GM23338 (cell line): ENCODE measurements around the gene USH1G. TPM values are rescaled to one million over a fixed set of nuclear protein-coding genes. Genes with fewer than 3 reads are reported as not detected.

Experiments used
- ATAC-seq: fragments of 200-7000 bp; cut with Tn5 transposase; 3 replicates; pipeline ENCODE4 v1.9.1; 2020
- DNase-seq: peaks from one replicate; pipeline ENCODE4 v3.0.0-alpha.2; 2015; ENCODE audit warnings: low spot score
- H2AFZ ChIP-seq: fragments of 200-600 bp; sonication (generic); 2 replicates; pipeline ENCODE4 v1.8.0; 2016; ENCODE audit warnings: antibody characterized with exemption, mild to moderate bottlenecking, moderate library complexity
- H3F3A ChIP-seq: fragments of 200-600 bp; sonication (generic); replicated peaks from 2 replicates; pipeline ENCODE4 v1.8.0; 2017; ENCODE audit warnings: antibody characterized with exemption, mixed run types, low read depth
- H3K27ac ChIP-seq: fragments of 200-600 bp; sonication (generic); 2 replicates; pipeline ENCODE4 v1.6.1; 2016; ENCODE audit warnings: low read depth
- H3K27me3 ChIP-seq: fragments of 200-600 bp; sonication (generic); 2 replicates; pipeline ENCODE4 v1.8.0; 2016; ENCODE audit warnings: mild to moderate bottlenecking, mixed run types, moderate library complexity; ENCODE audit not compliant: insufficient read depth
- H3K36me3 ChIP-seq: fragments of 200-600 bp; sonication (generic); 2 replicates; pipeline ENCODE4 v1.8.0; 2016; ENCODE audit warnings: mild to moderate bottlenecking; ENCODE audit not compliant: insufficient read depth
- H3K4me1 ChIP-seq: fragments of 200-600 bp; sonication (generic); 2 replicates; pipeline ENCODE4 v1.8.0; 2016; ENCODE audit warnings: mild to moderate bottlenecking, moderate library complexity; ENCODE audit not compliant: insufficient read depth
- H3K4me2 ChIP-seq: fragments of 200-600 bp; sonication (generic); 2 replicates; pipeline ENCODE4 v1.7.1; 2017; ENCODE audit warnings: mixed run types
- H3K4me3 ChIP-seq: fragments of 200-600 bp; sonication (generic); 2 replicates; pipeline ENCODE4 v1.6.1; 2016; ENCODE audit warnings: mixed run types
- H3K79me2 ChIP-seq: fragments of 200-600 bp; sonication (generic); replicated peaks from 2 replicates; pipeline ENCODE4 v1.8.0; 2017; ENCODE audit warnings: mild to moderate bottlenecking; ENCODE audit not compliant: insufficient read depth
- H3K9me2 ChIP-seq: fragments of 200-600 bp; sonication (generic); 2 replicates; pipeline ENCODE4 v1.8.0; 2017; ENCODE audit not compliant: insufficient read depth
- H4K20me1 ChIP-seq: fragments of 200-600 bp; sonication (generic); replicated peaks from 2 replicates; pipeline ENCODE4 v1.8.0; 2017; ENCODE audit warnings: mild to moderate bottlenecking; ENCODE audit not compliant: insufficient read depth
- H3K27ac Mint-ChIP-seq: 2 replicates; pipeline ENCODE4 v1.8.0; 2020; ENCODE audit warnings: inconsistent platforms, mild to moderate bottlenecking, moderate library complexity, mixed read lengths
- H3K27me3 Mint-ChIP-seq: 3 replicates; pipeline ENCODE4 v1.8.0; 2022; ENCODE audit warnings: low read depth, mild to moderate bottlenecking, moderate library complexity, mixed read lengths, inconsistent platforms; ENCODE audit not compliant: insufficient read depth, poor library complexity
- H3K36me3 Mint-ChIP-seq: 3 replicates; pipeline ENCODE4 v1.8.0; 2021; ENCODE audit warnings: low read depth, mild to moderate bottlenecking, inconsistent platforms, moderate library complexity, mixed read lengths
- H3K4me1 Mint-ChIP-seq: 3 replicates; pipeline ENCODE4 v1.8.0; 2020; ENCODE audit warnings: mild to moderate bottlenecking, inconsistent platforms, mixed read lengths
- H3K4me3 Mint-ChIP-seq: 3 replicates; pipeline ENCODE4 v1.8.0; 2021; ENCODE audit warnings: moderate library complexity, mild to moderate bottlenecking, inconsistent platforms, mixed read lengths
- H3K9me3 Mint-ChIP-seq: 3 replicates; pipeline ENCODE4 v1.8.0; 2020; ENCODE audit warnings: moderate library complexity, mild to moderate bottlenecking, inconsistent platforms, mixed read lengths
- CREB1 ChIP-seq: fragments of 250-450 bp; sonication (Bioruptor Pico); IDR thresholded peaks from 2 replicates; pipeline ENCODE4 v1.5.0; 2020; ENCODE audit warnings: low read depth, mild to moderate bottlenecking, moderate library complexity
- CTCF ChIP-seq, 2 experiments: fragments of 200-600 bp in 1 of 2; sonication (generic) in 1 of 2; conservative IDR thresholded peaks; 2 replicates each; pipeline versions ENCODE4 v1.5.1 to v1.6.1; 2016 to 2017; ENCODE audit warnings: antibody characterized with exemption in 2 of 2, low read depth in 2 of 2, mild to moderate bottlenecking in 2 of 2, moderate library complexity in 1 of 2
- EZH2 ChIP-seq: fragments of 200-600 bp; sonication (generic); IDR thresholded peaks from one replicate; pipeline ENCODE4 v1.8.0; 2017; ENCODE audit warnings: antibody characterized with exemption, mild to moderate bottlenecking, low read depth; ENCODE audit not compliant: unreplicated experiment
- EZH2phosphoT487 ChIP-seq: fragments of 200-600 bp; sonication (generic); IDR thresholded peaks from one replicate; pipeline ENCODE4 v1.8.1; 2018; ENCODE audit warnings: antibody characterized with exemption; ENCODE audit not compliant: unreplicated experiment
- JUNB ChIP-seq: IDR thresholded peaks from one replicate; pipeline ENCODE4 v1.6.1; 2016; ENCODE audit warnings: antibody characterized with exemption; ENCODE audit not compliant: unreplicated experiment
- NANOG ChIP-seq: IDR thresholded peaks from 2 replicates; pipeline ENCODE4 v1.6.1; 2016; ENCODE audit warnings: antibody characterized with exemption, borderline replicate concordance
- POLR2AphosphoS5 ChIP-seq: IDR thresholded peaks from 2 replicates; pipeline ENCODE4 v1.6.1; 2016; ENCODE audit warnings: antibody characterized with exemption, low read depth
- REST ChIP-seq: IDR thresholded peaks from one replicate; pipeline ENCODE4 v1.6.1; 2018; ENCODE audit warnings: antibody characterized with exemption; ENCODE audit not compliant: unreplicated experiment
- STAT1 ChIP-seq: IDR thresholded peaks from one replicate; pipeline ENCODE4 v1.6.1; 2016; ENCODE audit warnings: antibody characterized with exemption; ENCODE audit not compliant: unreplicated experiment
- ZNF114 ChIP-seq: fragments of 250-450 bp; sonication (Bioruptor Pico); IDR thresholded peaks from 2 replicates; pipeline ENCODE4 v1.5.0; 2020; ENCODE audit warnings: mild to moderate bottlenecking, moderate library complexity
- ZNF331 ChIP-seq: fragments of 250-450 bp; sonication (Bioruptor Pico); IDR thresholded peaks from 2 replicates; pipeline ENCODE4 v1.5.0; 2020; ENCODE audit warnings: low read depth, mild to moderate bottlenecking, moderate library complexity
- polyA plus RNA-seq: library from polyadenylated mRNA; unstranded; fragments of >200 nt; fragmentation: Nextera tagmentation; extraction: Ambion mirVana; gene quantifications from 2 replicates; pipeline ENCODE4 v1.2.1, GENCODE V29; 2016
- total RNA-seq: library from RNA; depleted of rRNA; stranded (reverse); fragments of >200 nt; shearing (Covaris generic); gene quantifications from 2 replicates; pipeline ENCODE4 v1.2.3, GENCODE V29; 2014
- TF ChIP-seq, protein P1 (sequence below): IDR thresholded peaks from 2 replicates; pipeline ENCODE4 v1.6.1; 2016; ENCODE audit warnings: antibody characterized with exemption

The USH1G gene
- total and polyA plus RNA-seq, 2 experiments from 2014 or later: 0.34 to 1.7 TPM

GRCh38 chr17:74951065-74951464 is 28.0 kb upstream of the USH1G start:
- Histone ChIP-seq H3K27ac (no peak overlapping the region), H3F3A (no peaks in the 10 kb centered on the region), H3K4me3 (no peak overlapping the region), H3K36me3 (no peaks in the 10 kb centered on the region), H3K4me1 (peaks cover 5% of the 10 kb centered on the region; the same call in 1 of the 2 replicates), H3K79me2 (no peaks in the 10 kb centered on the region), H2AFZ (no peak overlapping the region), H4K20me1 (no peaks in the 10 kb centered on the region), H3K9me2 (no peaks in the 10 kb centered on the region), H3K4me2 (no peak overlapping the region), H3K27me3 (no peaks in the 10 kb centered on the region)
- Mint-ChIP-seq H3K27ac (no peak overlapping the region), H3K4me3 (no peak overlapping the region), H3K27me3 (peaks cover 9% of the 10 kb centered on the region), H3K9me3 (no peaks in the 10 kb centered on the region), H3K36me3 (no peaks in the 10 kb centered on the region), H3K4me1 (peaks cover 9% of the 10 kb centered on the region; the same call in 2 of the 3 replicates)
- ATAC-seq (no peak), DNase-seq (no peak)
- TF ChIP-seq EZH2: no peak
- TF ChIP-seq EZH2phosphoT487: no peak

- H3F3A ChIP-seq: no peaks in the 10 kb centered on the region
- DNase-seq (no peak), ATAC-seq (peak; percentile 20)
- no peak overlapping the region for H3K4me3 Mint-ChIP-seq
- no peaks in the 10 kb centered on the region for H3K9me2 ChIP-seq
- H3K4me3 ChIP-seq: no peak overlapping the region
- peaks cover 5% of the 10 kb centered on the region; the same call in 1 of the 2 replicates for H3K4me1 ChIP-seq
- no peaks in the 10 kb centered on the region for H3K36me3 Mint-ChIP-seq
- H4K20me1 ChIP-seq: no peaks in the 10 kb centered on the region
- H3K36me3 ChIP-seq: no peaks in the 10 kb centered on the region
- H3K79me2 ChIP-seq: no peaks in the 10 kb centered on the region
- no peak overlapping the region for H3K27ac Mint-ChIP-seq
- no peaks in the 10 kb centered on the region for H3K9me3 Mint-ChIP-seq
- H3K27me3 ChIP-seq: no peaks in the 10 kb centered on the region
- peaks cover 9% of the 10 kb centered on the region; the same call in 2 of the 3 replicates for H3K4me1 Mint-ChIP-seq
- H2AFZ ChIP-seq: no peak overlapping the region
- no peak overlapping the region for H3K4me2 ChIP-seq
- H3K27me3 Mint-ChIP-seq: peaks cover 10% of the 10 kb centered on the region
- no peak overlapping the region for H3K27ac ChIP-seq
- TF ChIP-seq POLR2AphosphoS5: no peak
- TF ChIP-seq JUNB: no peak
- no peak for TF ChIP-seq CTCF (conservative IDR thresholded peaks at IDR 0.05; ENCODE audit: low read depth in 2 of 2)
- no peak for TF ChIP-seq STAT1
- TF ChIP-seq ZNF114 (CRISPR knock-in tag): no peak
- TF ChIP-seq CREB1 (CRISPR knock-in tag): no peak
- TF ChIP-seq REST: no peak
- TF ChIP-seq NANOG: no peak
- TF ChIP-seq ZNF331 (CRISPR knock-in tag): no peak
- TF ChIP-seq EZH2: no peak
- TF ChIP-seq, protein P1, sequence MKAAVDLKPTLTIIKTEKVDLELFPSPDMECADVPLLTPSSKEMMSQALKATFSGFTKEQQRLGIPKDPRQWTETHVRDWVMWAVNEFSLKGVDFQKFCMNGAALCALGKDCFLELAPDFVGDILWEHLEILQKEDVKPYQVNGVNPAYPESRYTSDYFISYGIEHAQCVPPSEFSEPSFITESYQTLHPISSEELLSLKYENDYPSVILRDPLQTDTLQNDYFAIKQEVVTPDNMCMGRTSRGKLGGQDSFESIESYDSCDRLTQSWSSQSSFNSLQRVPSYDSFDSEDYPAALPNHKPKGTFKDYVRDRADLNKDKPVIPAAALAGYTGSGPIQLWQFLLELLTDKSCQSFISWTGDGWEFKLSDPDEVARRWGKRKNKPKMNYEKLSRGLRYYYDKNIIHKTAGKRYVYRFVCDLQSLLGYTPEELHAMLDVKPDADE: no peak
- TF ChIP-seq EZH2phosphoT487: no peak
Measured at GRCh38 chr17:74950207-74950606, 27.2 kb upstream of the USH1G start.
